ENCODE results near the gene ANKRD17. TPM values are rescaled to one million over a fixed set of nuclear protein-coding genes. Genes with fewer than 3 reads are reported as not detected.

Gene ANKRD17
- total RNA-seq, 1 experiment from 2014 or later = 62.1 TPM

- Histone ChIP-seq H3K27me3 (ENCODE audit: insufficient read depth, low read length) (no peaks in the 10 kb centered on the region), H3K36me3 (ENCODE audit: control insufficient read depth in 1 of 2, insufficient read depth in 2 of 2, low read length in 2 of 2) (no peaks in the 10 kb centered on the region), H3K27ac (ENCODE audit: low read depth, low read length) (no peak overlapping the region), H3K4me1 (ENCODE audit: control insufficient read depth in 1 of 2, insufficient read depth in 2 of 2, low read length in 2 of 2) (no peaks in the 10 kb centered on the region), H3K79me2 (ENCODE audit: insufficient read depth, low read length) (peaks cover 100% of the 10 kb centered on the region), H4K20me1 (ENCODE audit: insufficient read depth) (peaks cover 39% of the 10 kb centered on the region; the same call in 1 of the 2 replicates), H3K4me2 (ENCODE audit: low read length) (no peak overlapping the region), H3K9ac (ENCODE audit: low read length) (no peak overlapping the region), H2AFZ (ENCODE audit: low read depth, low read length, poor library complexity, severe bottlenecking) (no peak overlapping the region), H3K9me2 (ENCODE audit: insufficient read depth) (no peaks in the 10 kb centered on the region), H3K9me3 (ENCODE audit: control insufficient read depth in 1 of 2, insufficient read depth in 1 of 2, low read depth in 1 of 2, low read length in 2 of 2) (no peaks in the 10 kb centered on the region), H3K4me3 (replicated peaks in 1 of 2; ENCODE audit: low read depth in 1 of 2, low read length in 2 of 2) (no peak overlapping the region)
- no TSS peak for BruUV-seq (replicated peaks)
- RAD21 ChIA-PET (ENCODE audit: low non-redundant PET in 1 of 2, low total read pairs in 2 of 2, uncharacterized antibody in 2 of 2, unreplicated experiment in 2 of 2) = no interaction called here
- TF ChIP-seq ELF1 (IDR thresholded peaks at IDR 0.05; ENCODE audit: borderline replicate concordance, low read depth) = no peak
- TF ChIP-seq YY1 (IDR thresholded peaks at IDR 0.05; ENCODE audit: extremely low read depth, insufficient replicate concordance, low read depth, low read length) = no peak
- TF ChIP-seq SP1 (IDR thresholded peaks at IDR 0.05; ENCODE audit: low read depth) = no peak
- no peak for TF ChIP-seq ZBTB33 (IDR thresholded peaks at IDR 0.05; ENCODE audit: extremely low read depth, insufficient replicate concordance, low read length)
- TF ChIP-seq ATF3 (IDR thresholded peaks at IDR 0.05) = no peak
- TF ChIP-seq POLR2A (IDR thresholded peaks at IDR 0.05; ENCODE audit: borderline replicate concordance, extremely low read depth, insufficient read depth, insufficient read length) = no peak
- TF ChIP-seq TCF7L2 (IDR thresholded peaks at IDR 0.05; ENCODE audit: borderline replicate concordance, extremely low read depth, insufficient read depth, insufficient read length) = no peak
- TF ChIP-seq EGR1 (IDR thresholded peaks at IDR 0.05; ENCODE audit: low read depth) = no peak
- no peak for TF ChIP-seq POLR2AphosphoS5 (IDR thresholded peaks at IDR 0.05; ENCODE audit: low read depth, low read length)
- no peak for TF ChIP-seq REST (IDR thresholded peaks at IDR 0.05; ENCODE audit: low read depth)
- no peak for TF ChIP-seq CEBPB (IDR thresholded peaks at IDR 0.05; ENCODE audit: low read depth)
- no peak for TF ChIP-seq MAX (IDR thresholded peaks at IDR 0.05)
- intact Hi-C loops (cut with micrococcal nuclease) = no loop called here
- CTCF ChIA-PET = interaction anchor here (0.7 kb wide), 1 partner anchor 80 kb away, joined by 3 read pairs; no protein-coding TSS in a partner anchor
- POLR2A ChIA-PET = interaction anchor here (0.7 kb wide), 1 partner anchor 12 kb away, joined by 4 read pairs; no protein-coding TSS in a partner anchor
- DNase-seq (ENCODE audit: low read depth, low spot score) (no peak), ATAC-seq (no peak)
Measured at GRCh38 chr4:73208376-73208775, 50.2 kb downstream of the ANKRD17 start.
